ENCODE data around the gene SPATA32.

SPATA32 gene

DNA sequence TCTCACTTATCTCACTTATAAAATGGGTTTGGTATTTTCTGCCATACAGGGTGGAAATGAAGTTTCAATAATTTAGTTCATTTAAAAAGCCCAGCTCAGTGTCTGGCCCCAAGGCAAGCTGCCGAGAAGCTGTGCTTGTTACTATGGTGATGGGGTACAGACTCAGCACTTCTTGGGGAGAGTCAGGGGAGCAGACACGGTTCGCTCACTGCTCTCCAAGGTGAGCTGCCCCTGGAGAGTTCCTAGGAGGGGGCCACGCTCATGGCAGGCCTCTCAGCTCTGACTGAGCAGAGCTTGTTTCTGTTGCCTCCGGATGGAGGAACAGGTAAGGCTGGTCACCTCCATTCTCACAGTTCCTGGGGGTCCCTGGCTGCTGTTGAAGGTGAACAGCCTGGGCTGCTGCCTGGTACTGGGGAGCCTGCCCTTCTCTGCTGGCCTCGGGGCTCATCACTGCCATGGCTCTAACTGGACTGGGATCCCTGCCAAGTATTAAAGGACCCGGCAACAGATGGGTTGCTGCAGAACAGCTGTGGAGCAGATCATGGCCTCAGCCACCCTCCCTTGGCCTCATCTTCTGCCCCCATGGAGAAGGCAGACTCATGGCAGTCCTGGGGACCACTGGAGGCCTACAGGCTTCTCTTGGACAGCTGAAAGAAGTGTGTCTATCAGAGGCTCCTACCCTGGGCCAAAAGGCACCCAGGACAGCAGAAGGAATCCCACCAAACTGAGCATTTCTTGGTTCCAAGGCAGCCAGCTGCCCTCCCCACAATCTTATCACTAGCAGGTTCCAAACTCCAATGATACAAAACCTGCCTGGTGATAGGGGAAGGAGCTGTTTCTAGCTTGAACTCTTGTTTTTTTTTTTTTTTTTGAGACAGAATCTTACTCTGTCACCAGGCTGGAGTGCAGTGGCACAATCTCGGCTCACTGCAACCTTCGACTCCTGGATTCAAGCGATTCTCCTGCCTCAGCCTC, 25.9 kb upstream of the SPATA32 start:
- no peak for DNase-seq (ENCODE audit: low read depth)
- TF ChIP-seq, protein P1, sequence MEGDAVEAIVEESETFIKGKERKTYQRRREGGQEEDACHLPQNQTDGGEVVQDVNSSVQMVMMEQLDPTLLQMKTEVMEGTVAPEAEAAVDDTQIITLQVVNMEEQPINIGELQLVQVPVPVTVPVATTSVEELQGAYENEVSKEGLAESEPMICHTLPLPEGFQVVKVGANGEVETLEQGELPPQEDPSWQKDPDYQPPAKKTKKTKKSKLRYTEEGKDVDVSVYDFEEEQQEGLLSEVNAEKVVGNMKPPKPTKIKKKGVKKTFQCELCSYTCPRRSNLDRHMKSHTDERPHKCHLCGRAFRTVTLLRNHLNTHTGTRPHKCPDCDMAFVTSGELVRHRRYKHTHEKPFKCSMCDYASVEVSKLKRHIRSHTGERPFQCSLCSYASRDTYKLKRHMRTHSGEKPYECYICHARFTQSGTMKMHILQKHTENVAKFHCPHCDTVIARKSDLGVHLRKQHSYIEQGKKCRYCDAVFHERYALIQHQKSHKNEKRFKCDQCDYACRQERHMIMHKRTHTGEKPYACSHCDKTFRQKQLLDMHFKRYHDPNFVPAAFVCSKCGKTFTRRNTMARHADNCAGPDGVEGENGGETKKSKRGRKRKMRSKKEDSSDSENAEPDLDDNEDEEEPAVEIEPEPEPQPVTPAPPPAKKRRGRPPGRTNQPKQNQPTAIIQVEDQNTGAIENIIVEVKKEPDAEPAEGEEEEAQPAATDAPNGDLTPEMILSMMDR (conservative IDR thresholded peaks at IDR 0.05; ENCODE audit: control insufficient read depth, insufficient read depth, low read depth, low read length): no peak
- H3K4me3 ChIP-seq (ENCODE audit: control insufficient read depth, low read depth, low read length): no peak overlapping the region

DNA sequence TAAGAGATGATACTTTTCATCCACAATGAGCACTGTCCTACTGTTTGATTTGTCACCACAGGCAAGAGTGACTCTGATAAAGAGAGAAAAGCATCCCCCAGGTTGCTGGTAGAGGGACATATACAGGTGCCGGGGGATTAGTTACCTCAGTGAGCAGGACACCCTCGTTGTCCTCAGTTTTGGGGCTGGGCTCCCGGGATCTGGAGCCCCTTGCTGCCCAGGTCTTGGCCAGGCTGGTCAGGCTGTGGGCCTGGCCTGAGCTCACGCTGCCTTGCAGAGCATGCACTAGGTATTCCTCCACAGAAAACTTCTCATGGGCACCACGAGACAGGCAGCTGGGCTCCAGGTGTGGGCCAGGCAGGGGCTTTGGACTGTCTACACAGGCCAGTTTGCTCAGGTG, 24.4 kb upstream of the SPATA32 start:
- H3K4me3 ChIP-seq (ENCODE audit: control insufficient read depth, low read depth, low read length): no peak overlapping the region
- TF ChIP-seq, protein P1 (conservative IDR thresholded peaks at IDR 0.05; ENCODE audit: control insufficient read depth, insufficient read depth, low read depth, low read length): no peak
- DNase-seq (ENCODE audit: low read depth): no peak

DNA sequence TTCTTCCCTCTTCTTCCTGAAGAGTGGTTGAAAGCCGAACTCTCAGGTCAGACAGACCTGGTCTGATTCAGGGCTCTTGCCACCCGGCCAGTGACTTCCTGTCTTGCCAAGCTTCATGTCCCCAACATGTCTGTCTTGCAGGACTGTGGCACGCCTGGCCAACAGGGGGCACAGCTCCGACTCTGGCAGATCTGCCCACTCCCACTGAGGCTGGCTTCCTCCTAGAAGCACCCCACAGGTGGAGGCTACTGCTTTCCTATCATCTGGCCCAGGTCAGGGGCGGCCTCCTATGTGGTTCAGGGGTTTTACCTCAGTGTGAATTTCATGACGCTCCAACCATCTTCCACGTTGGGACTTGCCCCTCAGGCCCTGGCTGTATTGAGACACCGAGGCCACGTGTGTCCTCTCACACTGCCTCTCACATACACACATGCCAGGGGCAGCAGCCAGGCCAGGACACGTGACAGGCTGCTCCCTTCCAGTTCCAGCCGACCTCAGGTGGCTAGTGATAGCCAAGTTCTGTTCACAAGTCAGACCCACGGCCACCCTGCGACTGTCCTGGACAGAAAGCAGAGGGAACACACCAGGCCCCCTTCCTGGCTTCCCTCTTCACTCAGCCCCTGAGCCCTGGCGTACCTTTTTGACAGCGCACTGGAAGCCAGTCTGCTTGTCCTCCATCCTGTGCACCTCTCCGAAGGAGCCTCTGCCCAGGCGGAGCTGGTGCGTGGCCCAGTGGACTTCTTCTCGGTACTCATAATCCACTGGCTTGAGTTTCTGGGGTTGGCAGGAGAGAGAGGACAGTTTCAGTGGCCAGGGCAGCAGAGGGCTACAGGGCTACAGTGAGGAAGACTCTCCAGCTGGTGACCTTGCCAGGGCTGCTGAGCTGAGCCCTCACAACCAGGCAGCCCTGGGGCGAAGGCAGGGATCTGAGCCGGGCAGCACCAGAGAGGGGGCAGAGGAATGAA, 22.6 kb upstream of the SPATA32 start:
- TF ChIP-seq, protein P1 (conservative IDR thresholded peaks at IDR 0.05; ENCODE audit: control insufficient read depth, insufficient read depth, low read depth, low read length): peak; percentile 25
- H3K4me3 ChIP-seq (ENCODE audit: control insufficient read depth, low read depth, low read length): no peak overlapping the region
- DNase-seq (ENCODE audit: low read depth): no peak

DNA sequence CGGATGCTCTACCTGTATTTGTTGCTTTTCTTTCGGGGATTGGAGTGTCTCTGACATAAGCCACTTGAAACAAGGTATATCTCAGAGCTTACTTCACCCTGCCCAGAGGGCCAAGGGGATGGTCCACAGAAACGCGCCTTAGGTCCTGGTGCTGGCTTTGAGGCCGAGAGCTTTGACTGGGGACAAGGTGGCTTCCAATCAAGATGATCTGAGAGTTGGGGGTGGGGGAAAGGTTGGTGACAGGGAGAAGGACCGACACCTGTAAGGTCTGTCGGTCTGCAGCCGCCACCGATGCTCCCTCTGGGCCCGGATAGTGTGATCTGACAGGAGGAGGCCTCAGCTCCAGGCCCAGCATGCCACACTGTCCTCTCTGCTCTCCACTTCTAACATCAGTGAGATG, 21.8 kb upstream of the SPATA32 start:
- H3K4me3 ChIP-seq (ENCODE audit: control insufficient read depth, low read depth, low read length): no peak overlapping the region
- no peak for DNase-seq (ENCODE audit: low read depth)
- TF ChIP-seq, protein P1 (conservative IDR thresholded peaks at IDR 0.05; ENCODE audit: control insufficient read depth, insufficient read depth, low read depth, low read length): no peak

DNA sequence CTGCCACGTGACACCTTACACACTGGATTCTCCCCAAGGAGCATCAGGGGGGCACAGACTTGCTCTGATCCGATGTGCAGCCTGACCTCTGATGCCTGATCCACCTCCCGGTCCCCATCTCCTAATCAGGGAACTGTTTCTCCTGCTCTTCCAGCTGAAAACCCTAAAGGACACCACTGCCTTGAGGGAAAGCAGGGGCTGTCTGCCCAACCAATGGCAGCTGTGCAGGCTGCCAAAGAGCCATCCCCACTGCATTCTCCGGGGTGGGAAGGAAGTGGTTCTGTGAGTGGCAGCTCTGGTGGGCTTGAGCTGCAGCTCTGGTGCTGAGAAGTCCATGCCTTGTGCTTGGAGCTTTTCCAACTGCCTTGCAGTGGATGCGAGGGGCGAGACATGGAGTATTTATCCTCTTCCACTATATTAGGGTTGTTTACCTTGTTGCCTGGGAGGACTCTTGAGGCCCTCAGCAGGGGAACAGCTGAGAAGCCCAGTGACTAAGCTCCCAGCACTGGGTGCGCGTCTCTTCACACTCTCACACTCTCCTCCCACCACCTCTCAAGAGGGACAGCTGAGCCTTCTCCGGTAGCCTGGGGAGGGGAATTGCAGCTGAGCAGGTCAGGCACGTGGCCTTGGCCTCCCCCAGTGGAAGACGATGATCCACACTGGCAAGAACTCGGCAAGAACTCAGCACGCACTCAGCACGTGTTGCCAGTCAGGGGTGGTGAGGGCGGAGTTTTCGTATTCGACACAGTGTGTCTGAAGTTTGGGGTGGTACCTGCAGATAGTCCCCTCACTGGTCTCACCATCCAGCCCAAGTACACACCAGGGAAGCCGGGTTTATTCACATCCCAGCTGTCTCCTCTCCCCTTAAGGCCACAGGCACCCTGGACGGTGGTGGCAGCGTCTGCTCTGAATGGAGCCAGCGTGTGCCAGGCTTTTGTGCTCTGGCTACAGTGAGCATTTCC, 21.1 kb upstream of the SPATA32 start:
- H3K4me3 ChIP-seq (ENCODE audit: control insufficient read depth, low read depth, low read length): no peak overlapping the region
- TF ChIP-seq, protein P1 (conservative IDR thresholded peaks at IDR 0.05; ENCODE audit: control insufficient read depth, insufficient read depth, low read depth, low read length): no peak
- DNase-seq (ENCODE audit: low read depth): peak; percentile 42

Measured in fibroblast of mammary gland (primary cell).